CD4-positive, alpha-beta T cell treated with Interleukin-15 for 1 hour (primary cell): ENCODE results near the gene B4GALT4.

Source experiments
- DNase-seq: peaks from one replicate; pipeline ENCODE4 v3.0.0-alpha.2; 2020

B4GALT4 gene

DNA sequence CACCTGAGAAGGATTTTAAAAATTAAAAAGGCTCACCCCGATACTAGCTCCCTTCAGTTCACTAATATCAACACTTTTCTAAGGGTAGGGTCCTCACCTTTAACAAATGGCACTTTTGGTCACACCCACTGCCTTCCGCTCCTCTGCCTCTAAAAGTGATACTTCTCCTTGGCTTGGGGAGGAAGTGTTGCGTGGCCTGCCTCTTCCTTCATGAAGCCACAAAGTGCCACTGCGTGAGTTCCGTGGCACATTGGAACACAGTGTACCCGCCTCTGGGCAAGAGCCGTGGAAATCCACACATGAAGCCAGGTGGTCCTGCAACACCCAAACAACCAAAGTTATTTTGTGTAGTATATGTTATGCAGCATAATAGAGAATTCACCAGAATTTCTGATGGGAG is 3.9 kb downstream of the B4GALT4 start:
- peak; percentile 44 for DNase-seq

GRCh38 chr3:119235151-119235550 is 5.5 kb downstream of the B4GALT4 start:
- DNase-seq = no peak

- DNase-seq = no peak
These were observed 6.1 kb downstream of the B4GALT4 start for GRCh38 chr3:119234610-119235009.

- DNase-seq = no peak
These were observed 9.9 kb downstream of the B4GALT4 start for GRCh38 chr3:119230745-119231144.

- DNase-seq = no peak
These were observed 10.6 kb downstream of the B4GALT4 start for GRCh38 chr3:119230071-119230470.

DNA sequence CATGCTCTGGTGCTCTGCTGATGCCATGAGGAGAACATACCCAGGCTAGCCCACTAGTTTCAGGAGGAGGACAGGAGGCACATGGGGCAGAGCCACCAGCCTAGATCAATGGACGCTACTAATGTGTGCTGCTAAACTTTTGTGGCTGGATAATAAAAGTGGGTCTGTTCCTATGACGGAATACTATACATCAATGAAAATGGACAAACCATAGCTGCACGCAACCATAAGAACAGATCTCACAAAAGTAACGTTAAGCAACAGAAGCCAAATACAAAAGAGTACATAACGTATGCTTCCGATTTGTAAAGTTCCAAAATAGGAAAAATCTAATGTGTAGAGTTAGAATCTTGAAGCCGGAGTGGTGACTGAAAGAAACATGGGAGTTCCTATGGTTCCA is 11.5 kb downstream of the B4GALT4 start:
- no peak for DNase-seq

DNA sequence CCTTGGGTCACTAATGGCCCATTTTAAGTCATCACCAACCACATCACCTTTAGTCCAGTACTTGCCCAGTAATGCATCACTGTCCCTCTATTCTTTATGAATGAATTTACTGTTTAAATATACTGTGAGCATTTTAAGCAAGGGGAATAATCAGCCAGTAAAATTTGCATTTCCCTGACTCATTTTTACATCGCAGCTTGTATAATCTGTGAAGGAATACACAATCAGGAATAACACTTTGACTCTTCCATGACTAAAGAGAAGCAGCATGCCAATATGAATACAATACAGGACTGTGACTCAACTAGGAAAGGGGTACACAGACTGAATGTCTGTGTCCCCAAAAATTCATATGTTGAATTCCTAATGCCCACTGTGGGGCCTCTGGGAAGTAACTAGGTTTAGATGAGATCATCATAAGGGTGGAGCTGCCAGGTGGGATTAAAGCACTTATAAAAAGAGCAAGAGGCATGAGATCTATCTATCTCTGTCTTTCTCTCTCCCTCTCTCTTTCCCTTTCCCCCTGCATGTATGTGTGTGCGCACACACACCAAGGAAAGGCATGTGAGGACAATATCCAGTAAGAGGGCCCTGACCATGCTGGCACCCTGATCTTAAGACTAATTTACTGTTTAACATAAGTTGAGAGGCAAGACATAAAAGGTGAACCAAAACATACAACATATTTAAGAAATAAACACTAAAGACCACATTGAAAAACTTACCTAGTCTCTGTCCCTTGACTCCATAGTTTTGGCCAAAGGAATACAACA is 12.1 kb downstream of the B4GALT4 start:
- DNase-seq = no peak

GRCh38 chr3:119227070-119227850 is 13.4 kb downstream of the B4GALT4 start:
- no peak for DNase-seq

DNA sequence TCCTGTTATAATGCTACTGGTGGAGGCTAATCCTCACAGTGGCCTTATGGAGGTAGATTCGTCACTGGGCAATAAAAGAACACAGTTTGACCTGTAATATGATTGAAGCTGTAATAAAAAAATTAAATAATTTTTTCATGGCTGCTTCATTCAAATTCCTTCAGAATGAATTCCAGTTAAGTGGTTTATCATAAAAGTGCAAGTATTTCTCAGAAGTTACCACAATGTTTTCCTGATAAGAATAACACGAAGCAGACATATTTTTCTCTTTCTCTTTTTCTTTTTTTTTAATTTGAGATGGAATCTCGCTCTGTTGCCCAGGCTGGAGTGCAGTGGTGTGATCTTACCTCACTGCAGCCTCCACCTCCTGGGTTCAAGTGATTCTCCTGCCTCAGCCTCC is 15.6 kb downstream of the B4GALT4 start:
- DNase-seq = no peak

- DNase-seq = no peak
These were observed 17.2 kb downstream of the B4GALT4 start for GRCh38 chr3:119223511-119223910.

DNA sequence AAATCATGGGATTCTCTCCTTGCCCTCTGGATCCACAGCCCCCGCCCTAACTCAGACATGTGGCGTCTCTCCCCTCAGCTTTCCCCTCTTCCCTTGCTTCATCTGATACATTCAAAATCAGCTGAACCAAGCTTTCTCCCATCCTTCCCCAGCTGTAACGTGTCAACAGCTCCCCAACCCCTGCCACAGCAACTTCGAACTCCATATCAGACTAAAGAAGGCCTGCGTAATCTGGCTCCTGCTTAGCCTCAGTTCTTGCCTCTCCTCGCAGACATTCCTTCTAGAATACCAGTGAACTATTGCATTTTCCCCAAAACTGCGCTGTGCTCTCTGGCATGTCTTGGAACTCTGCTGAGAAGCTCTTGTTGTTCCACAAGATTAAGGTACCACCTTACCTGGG is 18.3 kb downstream of the B4GALT4 start:
- no peak for DNase-seq

DNA sequence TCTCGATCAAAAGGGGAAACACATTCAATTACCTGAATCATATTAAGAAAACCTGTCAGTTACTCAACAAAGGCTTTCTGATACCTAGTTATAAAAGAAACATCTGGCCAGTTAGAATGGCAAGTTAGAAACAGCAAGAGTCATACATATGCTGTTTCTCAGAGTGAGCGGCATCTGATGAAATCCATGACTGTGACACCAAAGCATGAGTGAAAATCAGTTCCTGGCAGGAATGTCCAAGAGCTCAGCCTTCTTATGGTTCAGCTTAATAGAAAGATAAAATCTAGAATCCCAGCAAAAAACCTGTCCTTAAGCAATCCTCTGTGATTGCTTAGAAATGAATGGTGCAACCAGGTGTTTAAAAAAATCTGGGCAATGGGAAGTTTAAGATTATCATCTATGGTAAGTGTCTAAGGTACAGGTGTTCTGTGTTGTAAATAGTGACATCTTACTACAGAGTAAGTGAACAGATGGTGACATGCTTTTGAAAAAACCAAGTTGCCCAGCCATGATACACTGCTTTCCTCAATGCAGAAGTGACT is 18.8 kb downstream of the B4GALT4 start:
- no peak for DNase-seq

- DNase-seq = no peak
These were observed 19.6 kb downstream of the B4GALT4 start for GRCh38 chr3:119220970-119221667.

GRCh38 chr3:119220198-119220597 is 20.5 kb downstream of the B4GALT4 start:
- DNase-seq = no peak

GRCh38 chr3:119219069-119219468 is 21.6 kb downstream of the B4GALT4 start:
- peak; percentile 43 for DNase-seq

GRCh38 chr3:119211803-119212202 is 28.9 kb downstream of the B4GALT4 start:
- DNase-seq = no peak

DNA sequence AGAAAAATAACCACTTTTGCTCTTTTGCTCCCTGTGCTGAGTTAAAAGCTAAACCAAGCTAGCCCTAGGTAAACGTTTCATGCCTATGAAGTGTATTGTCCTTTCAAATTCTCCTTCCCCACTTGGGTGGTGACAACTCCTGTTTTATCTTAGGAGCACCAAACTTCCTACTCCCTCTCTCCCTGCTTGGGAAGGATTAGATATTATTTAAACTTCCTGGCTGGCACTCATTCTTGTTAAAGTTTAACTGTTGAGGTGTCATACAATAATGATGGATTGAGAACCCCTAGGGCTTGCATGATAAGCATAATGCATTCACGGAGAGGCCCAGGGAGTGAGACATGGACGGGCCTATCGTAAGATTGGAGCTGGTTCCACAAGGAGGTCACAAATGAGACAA is 29.5 kb downstream of the B4GALT4 start:
- no peak for DNase-seq

DNA sequence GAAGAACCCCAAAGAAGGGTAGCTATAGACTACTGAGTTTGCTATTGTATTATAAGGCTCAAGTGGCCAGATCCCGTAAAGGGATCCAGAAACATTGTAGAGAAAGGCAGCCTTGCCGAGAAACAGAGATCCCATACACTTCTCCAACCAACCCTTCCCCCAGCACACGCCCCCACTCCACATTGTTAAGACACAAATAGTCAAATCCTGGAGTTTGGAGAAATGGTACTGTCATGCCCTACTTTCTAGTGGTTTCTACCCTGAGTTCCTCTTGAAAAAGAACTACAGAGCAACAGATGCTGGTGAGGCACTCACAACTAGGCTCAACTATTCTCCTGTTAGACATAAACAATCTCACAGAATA is 33.2 kb downstream of the B4GALT4 start:
- DNase-seq = no peak

GRCh38 chr3:119206611-119207511 is 33.8 kb downstream of the B4GALT4 start:
- no peak for DNase-seq

DNA sequence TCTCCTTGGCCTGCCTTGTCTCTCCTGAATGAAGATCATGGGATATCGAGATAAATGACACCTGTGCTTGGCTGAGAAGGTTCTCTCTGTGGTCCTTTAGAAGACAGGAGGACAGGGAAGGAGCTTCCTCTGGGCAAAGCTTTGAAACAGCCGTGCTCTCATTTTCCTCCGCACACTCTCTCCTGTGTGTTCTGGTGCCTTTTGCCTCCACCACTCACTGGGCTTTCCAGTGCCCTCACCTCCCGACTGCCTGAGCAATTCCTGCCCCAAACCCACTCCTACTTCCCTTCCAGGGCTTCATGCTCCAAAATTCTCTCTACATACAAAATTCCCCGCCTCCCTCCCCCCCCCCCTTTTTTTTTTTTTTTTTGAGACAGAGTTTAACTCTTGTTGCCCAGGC is 35.0 kb downstream of the B4GALT4 start:
- DNase-seq = no peak

DNA sequence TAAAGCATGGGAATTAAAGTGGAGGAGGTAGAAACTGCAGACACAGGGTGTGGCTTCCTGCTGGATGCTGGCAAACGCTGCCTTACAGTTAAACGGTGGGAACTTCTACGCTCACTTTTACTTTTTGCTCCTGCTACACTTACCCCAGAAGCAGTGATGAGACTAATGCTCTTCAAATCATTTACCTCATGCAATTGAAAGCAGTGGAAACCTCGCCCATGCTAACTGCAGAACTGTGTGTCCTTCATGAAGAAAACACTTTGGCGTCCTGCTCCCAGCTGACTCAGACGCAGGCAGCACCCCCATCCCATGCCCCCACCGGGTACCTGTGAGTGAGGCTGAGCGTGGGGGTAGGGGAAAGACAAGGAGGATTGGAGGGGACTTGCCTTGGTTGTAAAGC is 35.5 kb downstream of the B4GALT4 start:
- no peak for DNase-seq

- DNase-seq = no peak
These were observed 44.8 kb downstream of the B4GALT4 start for GRCh38 chr3:119195911-119196310.

- DNase-seq = no peak
These were observed 45.6 kb downstream of the B4GALT4 start for GRCh38 chr3:119195151-119195476.
